Smooth muscle cell (in vitro differentiated cells): ENCODE measurements around the gene TPBGL. TPM values are rescaled to one million over a fixed set of nuclear protein-coding genes. Genes with fewer than 3 reads are reported as not detected.

Experiments
- DNase-seq: peaks from one replicate; lab custom pipeline; 2025; ENCODE audit not compliant: unreplicated experiment; lab: John Stamatoyannopoulos, UW
- H2AFZ ChIP-seq: fragments of 200-600 bp; sonication (generic); 2 replicates; pipeline ENCODE4 v1.6.0; 2016; ENCODE audit warnings: antibody characterized with exemption, low read depth, mild to moderate bottlenecking
- H3F3A ChIP-seq: fragments of 200-600 bp; sonication (generic); 2 replicates; pipeline ENCODE4 v1.6.0; 2017; ENCODE audit warnings: antibody characterized with exemption, low read depth
- H3K27ac ChIP-seq: fragments of 200-600 bp; sonication (generic); 2 replicates; pipeline ENCODE4 v1.5.1; 2016; ENCODE audit warnings: low read depth, mild to moderate bottlenecking
- H3K27me3 ChIP-seq: fragments of 200-600 bp; sonication (generic); 2 replicates; pipeline ENCODE4 v1.6.1; 2016; ENCODE audit warnings: low read depth, mild to moderate bottlenecking
- H3K36me3 ChIP-seq: fragments of 200-600 bp; sonication (generic); 2 replicates; pipeline ENCODE4 v1.5.1; 2016; ENCODE audit warnings: low read depth
- H3K4me1 ChIP-seq: fragments of 200-600 bp; sonication (generic); 2 replicates; pipeline ENCODE4 v1.5.1; 2016; ENCODE audit warnings: low read depth
- H3K4me2 ChIP-seq: fragments of 200-600 bp; sonication (generic); 2 replicates; pipeline ENCODE4 v1.6.0; 2016; ENCODE audit warnings: mild to moderate bottlenecking
- H3K4me3 ChIP-seq: fragments of 200-600 bp; sonication (generic); 2 replicates; pipeline ENCODE4 v1.5.1; 2016; ENCODE audit warnings: mild to moderate bottlenecking
- H3K79me2 ChIP-seq: fragments of 200-600 bp; sonication (generic); 2 replicates; pipeline ENCODE4 v1.6.0; 2016; ENCODE audit warnings: low read depth, mild to moderate bottlenecking
- H3K9ac ChIP-seq: fragments of 200-600 bp; sonication (generic); 2 replicates; pipeline ENCODE4 v1.6.0; 2016; ENCODE audit warnings: low read depth
- H3K9me3 ChIP-seq: fragments of 200-600 bp; sonication (generic); replicated peaks from 2 replicates; pipeline ENCODE4 v1.5.1; 2016; ENCODE audit warnings: low read depth
- H4K20me1 ChIP-seq: fragments of 200-600 bp; sonication (generic); 2 replicates; pipeline ENCODE4 v1.6.0; 2016; ENCODE audit warnings: low read depth
- CTCF ChIP-seq: fragments of 200-600 bp; sonication (generic); IDR thresholded peaks from 2 replicates; pipeline ENCODE4 v1.5.1; 2017; ENCODE audit warnings: borderline replicate concordance, mild to moderate bottlenecking, antibody characterized with exemption; ENCODE audit not compliant: insufficient read depth, poor library complexity, severe bottlenecking
- WGBS: methylation state at CpG from one replicate; pipeline ENCODE4 v1.1.7; 2016; ENCODE audit warnings: low lambda C conversion rate; 5-methylcytosine and 5-hydroxymethylcytosine counted together
- polyA plus RNA-seq: library from polyadenylated mRNA; unstranded; fragments of >200 nt; fragmentation: Nextera tagmentation; extraction: Ambion mirVana; gene quantifications from 2 replicates; pipeline ENCODE4 v1.2.1, GENCODE V29; 2016
- total RNA-seq: library from RNA; depleted of rRNA; stranded (reverse); fragments of >200 nt; gene quantifications from 2 replicates; pipeline ENCODE4 v1.2.3, GENCODE V29; 2014

Gene TPBGL
- total RNA-seq (0.81 TPM in 1 of 2 replicates, not detected in the other), polyA plus RNA-seq (0.24 and 0.62 TPM in 2 replicates)

GRCh38 chr11:75240311-75241035, at the start of gene TPBGL:
TSS of gene TPBGL (plus strand) at chr11:75240774. CDS start at chr11:75241050, 276 bp downstream.
- Histone ChIP-seq H3K27ac (no peak within 1 kb of the TSS), H3K9ac (no peak within 1 kb of the TSS), H4K20me1 (no peaks in the 10 kb centered on the region), H3K9me3 (no peaks in the 10 kb centered on the region), H3K4me2 (peak within 1 kb of the TSS; percentile 89), H3K27me3 (peaks cover 53% of the 10 kb centered on the region), H3K79me2 (no peaks in the 10 kb centered on the region), H2AFZ (peak within 1 kb of the TSS; percentile 49), H3F3A (no peaks in the 10 kb centered on the region), H3K4me1 (no peaks in the 10 kb centered on the region), H3K4me3 (peak within 1 kb of the TSS; percentile 51), H3K36me3 (no peaks in the 10 kb centered on the region)
- no peak for TF ChIP-seq CTCF
- 5% methylated on average over 35 of the region's 58 CpGs for WGBS
- no peak for DNase-seq

- Histone ChIP-seq H3K79me2 (no peaks in the 10 kb centered on the region), H3K36me3 (no peaks in the 10 kb centered on the region), H4K20me1 (no peaks in the 10 kb centered on the region), H3F3A (no peaks in the 10 kb centered on the region), H2AFZ (no peak overlapping the region), H3K27me3 (no peaks in the 10 kb centered on the region), H3K9ac (no peak overlapping the region), H3K4me3 (no peak overlapping the region), H3K9me3 (no peaks in the 10 kb centered on the region), H3K27ac (no peak overlapping the region), H3K4me2 (no peak overlapping the region), H3K4me1 (no peaks in the 10 kb centered on the region)
- TF ChIP-seq CTCF, result no peak
- WGBS, result 65% methylated on average over 3 of the region's 3 CpGs
- no peak for DNase-seq
Observed at GRCh38 chr11:75191330-75191717, 49.2 kb upstream of the TPBGL start.

GRCh38 chr11:75193271-75193670, 47.3 kb upstream of the TPBGL start:
- Histone ChIP-seq H3K36me3 (no peaks in the 10 kb centered on the region), H3F3A (no peaks in the 10 kb centered on the region), H4K20me1 (no peaks in the 10 kb centered on the region), H3K79me2 (no peaks in the 10 kb centered on the region), H3K4me2 (no peak overlapping the region), H3K27ac (no peak overlapping the region), H3K9ac (no peak overlapping the region), H3K9me3 (no peaks in the 10 kb centered on the region), H2AFZ (no peak overlapping the region), H3K4me1 (no peaks in the 10 kb centered on the region), H3K27me3 (no peaks in the 10 kb centered on the region), H3K4me3 (no peak overlapping the region)
- 97% methylated on average over 15 of the region's 15 CpGs for WGBS
- DNase-seq, result no peak
- TF ChIP-seq CTCF, result no peak

GRCh38 chr11:75193711-75194110, 46.9 kb upstream of the TPBGL start:
- Histone ChIP-seq H3F3A (no peaks in the 10 kb centered on the region), H3K4me2 (no peak overlapping the region), H3K4me3 (no peak overlapping the region), H3K9ac (no peak overlapping the region), H3K27ac (no peak overlapping the region), H3K4me1 (no peaks in the 10 kb centered on the region), H3K9me3 (no peaks in the 10 kb centered on the region), H3K27me3 (no peaks in the 10 kb centered on the region), H3K79me2 (no peaks in the 10 kb centered on the region), H3K36me3 (no peaks in the 10 kb centered on the region), H4K20me1 (no peaks in the 10 kb centered on the region), H2AFZ (no peak overlapping the region)
- WGBS, result 82% methylated on average over 2 of the region's 2 CpGs
- no peak for TF ChIP-seq CTCF
- DNase-seq, result no peak
